GM19035 (cell line): ENCODE data around the gene HECTD2.
"Not testable (repeated sequence)": the region's sequence is repeated elsewhere in the genome, so short reads cannot be mapped to it uniquely, and the experiment has no call there.

ENCODE experiments used
- ATAC-seq: cut with Tn5 transposase; IDR thresholded peaks from one replicate; pipeline ENCODE4 v1.9.1; 2021; ENCODE audit not compliant: unreplicated experiment

The HECTD2 gene

DNA sequence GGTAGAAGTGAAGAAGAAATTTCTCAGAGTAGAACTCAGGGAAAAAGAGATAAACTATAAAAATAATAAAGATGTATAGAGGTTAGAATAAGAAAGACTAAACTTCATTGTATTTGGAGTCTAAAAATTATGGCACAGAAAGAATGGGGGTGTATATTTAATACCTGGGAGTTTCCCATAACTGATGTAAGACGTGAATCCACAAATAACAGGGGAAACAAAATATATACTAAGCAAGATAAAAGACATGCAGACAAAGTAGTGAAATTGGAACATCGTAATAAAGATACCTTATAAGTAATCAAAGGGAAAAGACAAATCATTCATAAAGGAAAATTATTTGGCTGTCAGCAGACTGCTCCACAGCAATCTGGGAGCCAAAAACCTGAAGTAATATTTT, 62.8 kb downstream of the HECTD2 start:
- no peak for ATAC-seq

- ATAC-seq, result no peak
Observed at GRCh38 chr10:91474009-91474408, 63.9 kb downstream of the HECTD2 start.

DNA sequence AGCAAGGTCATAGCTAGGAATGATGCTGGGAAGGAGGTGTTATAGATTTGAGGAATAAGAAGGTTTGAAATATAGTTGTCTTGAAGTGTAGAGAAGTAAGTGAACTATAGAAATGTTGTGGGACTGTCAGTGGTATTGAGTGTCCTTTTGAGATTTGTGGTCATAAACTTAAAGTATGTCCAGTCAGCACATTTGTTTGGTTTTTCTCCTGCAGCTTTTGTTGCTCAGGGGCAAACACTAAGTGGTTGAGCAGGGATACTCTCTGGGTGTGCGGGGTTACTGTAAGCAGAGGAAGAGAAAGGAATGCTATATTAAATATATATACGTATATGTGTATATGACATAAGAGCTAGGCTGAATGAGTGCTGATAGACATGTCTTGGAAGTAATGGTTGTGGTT, 67.1 kb downstream of the HECTD2 start:
- no peak for ATAC-seq

DNA sequence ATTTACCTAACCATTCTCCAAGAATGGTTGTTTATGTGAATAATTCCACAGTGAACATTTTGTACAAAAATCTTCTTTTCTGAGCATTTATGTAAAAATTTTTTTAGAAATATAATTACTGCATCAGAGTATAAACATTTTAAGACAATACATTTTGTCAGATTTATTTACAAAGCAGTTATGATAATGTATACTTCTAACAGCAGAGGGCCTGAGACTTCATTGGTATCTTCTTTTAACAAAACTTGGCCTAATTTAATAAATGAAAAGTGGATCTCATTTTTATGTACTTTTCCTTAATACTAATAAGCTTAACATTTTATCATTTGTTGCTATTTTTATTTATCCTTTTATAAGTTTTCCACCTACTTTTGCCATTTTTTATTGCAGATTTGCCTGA, 69.4 kb downstream of the HECTD2 start:
- ATAC-seq, result no peak

- ATAC-seq, result no peak
Observed at GRCh38 chr10:91487911-91488582, 77.9 kb downstream of the HECTD2 start.

- ATAC-seq, result no peak
Observed at GRCh38 chr10:91493313-91493712, 83.2 kb downstream of the HECTD2 start.

- no peak for ATAC-seq
Observed at GRCh38 chr10:91495402-91495801, 85.3 kb downstream of the HECTD2 start.

- no peak for ATAC-seq
Observed at GRCh38 chr10:91496016-91496415, 85.9 kb downstream of the HECTD2 start.

DNA sequence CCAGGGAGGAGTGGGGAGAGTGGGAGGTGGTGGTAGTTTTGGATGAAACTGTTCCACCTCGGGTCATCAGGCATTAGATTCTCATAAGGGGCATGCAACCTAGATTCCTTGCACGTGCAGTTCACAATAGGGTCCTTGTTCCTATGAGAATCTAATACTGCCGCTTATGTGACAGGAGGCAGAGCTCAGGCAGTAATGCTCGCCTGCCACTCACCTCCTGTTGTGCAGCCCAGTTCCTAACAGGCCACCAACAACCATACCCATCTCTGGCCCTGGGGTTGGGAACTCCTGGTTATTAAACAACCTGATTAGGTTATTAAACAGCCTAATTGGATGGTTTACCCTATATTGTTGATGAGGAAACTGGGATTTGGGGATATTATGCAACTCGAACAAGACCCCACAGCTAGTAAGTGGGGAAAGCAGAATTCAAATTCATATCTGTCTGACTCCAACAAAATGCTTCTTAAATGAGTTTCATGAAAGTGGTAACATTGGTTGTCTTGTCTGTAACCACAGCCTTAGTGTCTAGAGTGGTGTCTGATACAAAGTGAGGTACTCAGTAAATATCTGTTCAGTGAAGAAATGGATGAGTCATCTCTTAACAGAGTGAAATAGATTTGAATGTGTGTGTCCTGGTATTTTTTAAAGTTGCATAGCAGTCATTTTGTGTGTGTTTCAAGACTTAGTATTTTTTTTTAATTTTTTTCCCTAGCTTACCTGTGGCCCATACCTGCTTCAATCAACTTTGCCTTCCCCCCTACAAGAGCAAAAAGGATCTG, 101.6 kb downstream of the HECTD2 start:
- ATAC-seq, result no peak

GRCh38 chr10:91512458-91512857, 102.3 kb downstream of the HECTD2 start:
- no peak for ATAC-seq

GRCh38 chr10:91513598-91514424, 103.7 kb downstream of the HECTD2 start:
- ATAC-seq, result no peak

DNA sequence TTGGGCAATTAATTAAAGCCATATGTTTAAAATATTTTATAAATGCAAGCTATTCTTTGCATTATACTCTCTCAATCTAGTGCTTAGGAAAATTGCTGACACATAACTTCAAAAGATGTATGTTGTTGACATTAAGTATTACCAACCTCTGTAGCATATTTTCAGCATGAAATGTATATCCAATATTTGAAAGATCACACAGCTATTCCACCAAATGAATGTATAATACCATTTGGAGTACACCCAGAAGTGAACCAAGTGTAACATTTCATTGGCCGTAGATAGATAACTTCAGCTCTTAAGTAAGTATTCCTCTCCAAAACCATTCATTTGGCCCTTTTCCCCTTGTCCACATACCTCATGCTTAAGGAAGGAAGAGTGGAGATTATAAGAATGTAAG, 104.6 kb downstream of the HECTD2 start:
- ATAC-seq, result no peak

DNA sequence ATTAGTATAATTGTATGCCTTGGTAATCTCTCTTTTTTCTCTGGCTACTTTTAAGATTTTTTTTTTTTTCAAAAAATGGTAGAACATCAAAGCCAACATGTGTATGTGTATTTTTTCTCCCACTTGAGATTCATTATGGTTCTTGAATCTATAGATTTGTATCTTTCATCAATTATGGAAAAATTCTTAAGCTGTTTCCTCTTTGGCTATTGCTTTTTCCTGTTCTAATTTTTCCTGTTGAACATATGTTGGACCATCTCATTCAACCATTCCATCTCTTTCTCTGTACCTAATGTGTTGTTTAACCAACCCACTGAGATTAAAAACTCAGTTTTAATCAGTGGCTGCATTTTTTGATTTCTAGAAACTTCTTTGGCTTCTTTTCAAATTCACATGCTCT, 107.2 kb downstream of the HECTD2 start:
- no peak for ATAC-seq

DNA sequence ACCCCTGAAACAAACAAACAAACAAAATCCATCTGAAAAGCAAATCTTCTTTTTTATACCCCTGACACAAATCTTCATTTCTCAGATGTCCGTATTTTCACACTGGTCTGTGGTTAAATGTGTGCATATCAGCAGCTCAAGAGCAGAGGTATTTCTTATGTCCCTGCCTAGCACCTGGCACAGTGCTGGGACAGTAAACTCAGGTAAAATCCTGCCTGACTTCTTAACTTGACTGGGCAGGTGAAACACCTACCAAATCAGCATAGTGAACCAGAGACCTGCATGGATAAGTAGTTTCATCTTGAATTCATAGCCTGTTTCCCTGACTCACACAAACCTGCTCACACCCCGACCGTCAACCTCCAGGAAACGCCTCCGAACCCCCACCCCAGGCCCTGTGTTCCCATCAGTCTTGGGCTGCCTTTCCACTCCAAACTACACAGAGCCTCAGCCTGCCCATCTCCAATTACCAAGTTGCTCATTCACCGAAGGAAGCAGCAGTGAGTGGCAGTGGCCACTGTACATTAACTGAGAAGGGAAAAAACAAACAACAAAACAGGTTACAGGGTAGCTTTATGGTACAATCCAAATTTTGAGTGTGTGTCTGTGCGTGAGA, 109.9 kb downstream of the HECTD2 start:
- ATAC-seq, result no peak

- no peak for ATAC-seq
Observed at GRCh38 chr10:91520661-91521060, 110.5 kb downstream of the HECTD2 start.

DNA sequence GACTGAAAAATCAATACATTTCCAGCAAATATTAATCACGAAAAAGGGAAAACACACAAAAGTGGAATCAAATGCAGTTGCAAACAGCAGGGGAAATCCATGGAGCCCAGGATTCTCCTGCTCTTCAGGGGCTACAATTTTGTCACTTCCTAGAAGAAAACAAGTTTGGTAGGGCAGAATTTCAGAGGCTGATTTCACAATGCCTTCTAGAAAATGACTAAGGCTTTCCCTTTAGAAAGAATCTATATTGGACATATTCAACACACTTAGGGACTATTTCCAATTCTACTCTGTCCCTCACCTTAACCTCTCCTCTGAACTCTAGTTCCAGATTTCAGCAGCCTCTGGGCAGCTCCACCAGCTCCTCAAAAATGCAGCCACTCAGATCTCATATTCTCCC, 111.3 kb downstream of the HECTD2 start:
- ATAC-seq, result no peak

- ATAC-seq, result no peak
Observed at GRCh38 chr10:91525896-91526712, 116.0 kb downstream of the HECTD2 start.

- no peak for ATAC-seq
Observed at GRCh38 chr10:91528080-91528479, 117.9 kb downstream of the HECTD2 start.

- ATAC-seq, result no peak
Observed at GRCh38 chr10:91528768-91529167, 118.6 kb downstream of the HECTD2 start.

- not testable (repeated sequence) for ATAC-seq
Observed at GRCh38 chr10:91534789-91535188, 124.6 kb downstream of the HECTD2 start.
